ENCODE data around the gene RIMBP2.

DNA sequence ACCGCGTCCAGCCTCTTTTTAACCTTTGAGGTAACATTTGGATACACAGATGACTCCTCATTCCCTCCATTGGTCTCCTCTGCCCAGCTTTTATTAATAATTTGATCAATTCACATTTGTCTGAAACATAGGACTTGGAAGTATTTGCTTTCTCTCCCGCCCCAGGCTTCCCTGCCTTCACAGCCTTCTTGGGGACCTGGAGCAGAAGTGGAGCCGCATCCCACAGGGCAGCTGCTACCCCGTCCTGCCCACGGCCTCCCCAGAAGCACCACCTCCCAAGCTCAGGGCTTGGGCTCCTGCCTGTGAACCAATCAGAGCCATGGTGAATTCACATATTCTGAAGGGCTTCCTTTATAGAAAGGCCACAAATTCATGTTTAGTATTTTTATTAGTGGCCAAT is 280.8 kb downstream of the RIMBP2 start:
- TF ChIP-seq, protein P1, sequence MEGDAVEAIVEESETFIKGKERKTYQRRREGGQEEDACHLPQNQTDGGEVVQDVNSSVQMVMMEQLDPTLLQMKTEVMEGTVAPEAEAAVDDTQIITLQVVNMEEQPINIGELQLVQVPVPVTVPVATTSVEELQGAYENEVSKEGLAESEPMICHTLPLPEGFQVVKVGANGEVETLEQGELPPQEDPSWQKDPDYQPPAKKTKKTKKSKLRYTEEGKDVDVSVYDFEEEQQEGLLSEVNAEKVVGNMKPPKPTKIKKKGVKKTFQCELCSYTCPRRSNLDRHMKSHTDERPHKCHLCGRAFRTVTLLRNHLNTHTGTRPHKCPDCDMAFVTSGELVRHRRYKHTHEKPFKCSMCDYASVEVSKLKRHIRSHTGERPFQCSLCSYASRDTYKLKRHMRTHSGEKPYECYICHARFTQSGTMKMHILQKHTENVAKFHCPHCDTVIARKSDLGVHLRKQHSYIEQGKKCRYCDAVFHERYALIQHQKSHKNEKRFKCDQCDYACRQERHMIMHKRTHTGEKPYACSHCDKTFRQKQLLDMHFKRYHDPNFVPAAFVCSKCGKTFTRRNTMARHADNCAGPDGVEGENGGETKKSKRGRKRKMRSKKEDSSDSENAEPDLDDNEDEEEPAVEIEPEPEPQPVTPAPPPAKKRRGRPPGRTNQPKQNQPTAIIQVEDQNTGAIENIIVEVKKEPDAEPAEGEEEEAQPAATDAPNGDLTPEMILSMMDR (IDR thresholded peaks at IDR 0.05; ENCODE audit: low read length): no peak
- TF ChIP-seq EZH2 (IDR thresholded peaks at IDR 0.05; ENCODE audit: borderline replicate concordance, low read length): no peak
